Subcutaneous abdominal adipose tissue (tissue), 5 donors: ENCODE measurements around the gene MS4A4E.

ENCODE experiments used
- H3K27ac ChIP-seq: one replicate; pipeline ENCODE4 v1.7.0; 2013; ENCODE audit warnings: low read depth, mild to moderate bottlenecking, inconsistent platforms, low read length, moderate library complexity
- H3K27me3 ChIP-seq, 5 donors: one replicate each; pipeline ENCODE4 v1.7.0; 2013; ENCODE audit warnings: low read length in 5 of 5, inconsistent platforms in 1 of 5; ENCODE audit not compliant: control insufficient read depth in 5 of 5, insufficient read depth in 4 of 5
- H3K36me3 ChIP-seq, 5 donors: one replicate each; pipeline ENCODE4 v1.7.0; 2013; ENCODE audit warnings: low read length in 5 of 5; ENCODE audit not compliant: control insufficient read depth in 5 of 5, insufficient read depth in 5 of 5
- H3K4me1 ChIP-seq, 5 donors: one replicate each; pipeline ENCODE4 v1.7.0; 2013; ENCODE audit warnings: low read length in 5 of 5, mild to moderate bottlenecking in 3 of 5, moderate library complexity in 1 of 5; ENCODE audit not compliant: control insufficient read depth in 5 of 5, insufficient read depth in 5 of 5
- H3K4me3 ChIP-seq, 5 donors: one replicate each; pipeline ENCODE4 v1.7.0; 2013; ENCODE audit warnings: low read length in 5 of 5, low read depth in 1 of 5
- H3K9ac ChIP-seq, 5 donors: one replicate each; pipeline ENCODE4 v1.7.0; 2013; ENCODE audit warnings: low read length in 5 of 5, mild to moderate bottlenecking in 4 of 5, moderate library complexity in 3 of 5
- H3K9me3 ChIP-seq, 5 donors: one replicate each; pipeline ENCODE4 v1.7.0; 2013; ENCODE audit warnings: low read length in 5 of 5; ENCODE audit not compliant: control insufficient read depth in 5 of 5
- donor health status: healthy.
- donor health status: healthy.
- donor health status: healthy.
- donor health status: healthy.
- donor health status: healthy.

The MS4A4E gene

DNA sequence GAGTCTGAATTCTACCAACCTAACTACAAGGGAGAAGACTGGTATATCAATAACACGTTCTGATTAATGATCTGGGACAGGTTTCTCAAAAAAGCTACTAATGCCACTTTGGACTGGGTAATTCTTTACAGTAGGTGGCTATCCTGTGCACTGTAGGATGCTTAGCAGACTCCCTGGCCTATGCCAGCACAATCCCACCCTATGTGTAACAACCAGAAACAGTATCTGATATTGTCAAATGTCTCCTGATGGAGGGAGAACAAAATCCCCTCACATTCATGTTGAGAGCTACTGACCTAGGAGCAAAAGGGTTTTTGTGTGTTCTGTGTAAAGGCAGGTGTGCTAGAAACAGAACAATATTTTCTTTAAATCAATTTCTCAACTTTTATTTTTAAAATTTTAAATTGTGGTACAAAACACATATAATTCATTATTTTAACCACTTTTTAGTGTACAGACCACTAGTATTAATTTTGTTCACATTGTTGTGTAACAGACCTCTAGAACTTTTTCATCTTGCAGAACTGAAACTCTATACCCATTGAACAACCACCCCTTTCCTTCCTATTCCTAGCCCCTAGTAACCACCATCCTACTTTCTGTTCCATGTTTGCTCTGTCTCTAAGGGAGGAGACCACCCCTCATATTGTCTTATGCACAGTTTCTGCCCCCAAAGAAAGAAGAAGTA, 58.0 kb downstream of the MS4A4E start:
- no peak overlapping the region for H3K27ac ChIP-seq
- H3K27me3 ChIP-seq = no peaks in the 10 kb centered on the region

DNA sequence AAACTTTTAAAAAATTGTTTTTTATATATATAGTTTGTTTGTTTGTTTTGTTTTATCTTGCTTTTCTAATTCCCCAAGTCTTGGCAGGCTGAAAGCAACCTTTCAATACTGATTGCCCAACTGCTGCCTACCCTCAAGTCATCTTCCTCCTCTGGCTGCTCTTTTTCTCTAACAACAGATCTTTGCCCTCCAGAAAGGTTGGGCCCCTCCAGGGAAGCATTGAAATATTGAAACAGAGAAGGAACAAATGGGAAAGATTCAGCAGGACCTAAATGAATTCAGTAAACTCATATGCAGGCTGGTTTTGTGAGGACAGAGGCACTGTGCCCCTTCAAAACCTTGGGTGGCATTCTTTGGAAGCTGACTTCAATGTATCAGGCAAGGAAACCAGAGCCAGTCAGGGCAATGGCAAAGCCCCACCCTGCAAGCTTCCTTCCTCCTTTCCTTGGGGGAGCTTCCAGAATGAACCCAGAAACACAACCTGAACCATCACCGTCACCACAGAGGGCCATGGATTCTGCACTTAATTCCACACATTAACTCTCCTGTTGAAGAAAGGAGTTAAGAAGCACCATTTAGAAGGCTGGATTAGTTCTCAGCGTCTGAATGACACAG, 59.2 kb downstream of the MS4A4E start:
- no peaks in the 10 kb centered on the region for H3K36me3 ChIP-seq
- H3K9ac ChIP-seq = no peak overlapping the region
- no peaks in the 10 kb centered on the region for H3K9me3 ChIP-seq
- H3K4me3 ChIP-seq = peak overlapping the region in 1 of 5 donors; percentile 11
- no peaks in the 10 kb centered on the region for H3K27me3 ChIP-seq
- H3K4me1 ChIP-seq = peaks cover 0 to 5% (median 0%) of the 10 kb centered on the region in 5 donors
- no peak overlapping the region for H3K27ac ChIP-seq

More for the DNA sequence above, 58.0 kb downstream of the MS4A4E start:
- Histone ChIP-seq H3K9me3 (no peaks in the 10 kb centered on the region), H3K9ac (no peak overlapping the region), H3K36me3 (no peaks in the 10 kb centered on the region), H3K4me1 (peaks cover 0 to 5% (median 0%) of the 10 kb centered on the region in 5 donors), H3K4me3 (no peak overlapping the region)

DNA sequence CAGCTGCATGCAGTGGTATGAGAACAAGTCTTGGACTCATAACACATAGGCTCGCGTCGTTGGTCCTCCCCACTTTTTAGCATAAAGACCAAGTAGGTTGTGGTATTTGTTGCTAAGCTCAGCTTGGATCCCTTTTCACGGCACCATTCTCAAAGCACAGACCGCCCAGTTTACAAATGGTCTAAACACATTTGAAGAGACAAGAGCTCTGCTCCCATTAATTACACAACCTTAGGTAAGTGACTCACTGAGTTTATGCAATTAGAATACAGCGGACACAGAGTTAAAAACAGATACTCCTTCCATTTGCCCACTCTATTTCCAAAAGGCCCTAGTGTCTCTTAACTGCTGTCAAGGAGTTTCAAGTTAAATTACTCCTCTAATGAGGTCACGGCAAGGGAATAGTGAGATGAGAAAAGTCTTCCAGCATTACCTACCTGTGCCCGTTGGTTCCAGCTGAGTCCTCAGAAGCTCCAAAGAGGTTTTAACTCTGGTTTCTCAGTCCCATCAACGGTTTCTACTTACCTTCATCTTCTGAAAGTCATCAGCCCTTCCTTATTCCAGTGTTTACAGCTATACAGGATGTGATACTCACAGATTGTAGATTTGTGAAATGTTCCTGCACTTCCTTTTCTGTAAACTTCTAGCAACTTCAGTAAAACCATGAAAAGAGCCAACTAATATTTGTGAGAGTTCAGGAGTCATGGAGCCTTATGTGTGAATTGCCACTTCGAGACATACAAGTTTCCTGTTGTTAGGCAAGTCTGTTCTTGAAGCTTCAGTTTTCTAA, 60.2 kb downstream of the MS4A4E start, which contains the start of gene MS4A6A:
Gene MS4A6A (minus strand): TSS at position 543 of the 790 bp plus-strand sequence. CDS start 1,356 bp downstream, outside the sequence.
- Histone ChIP-seq H3K9ac (peak within 1 kb of the TSS in 2 of 5 donors; percentile 33 to 40), H3K4me1 (peaks cover 0 to 5% (median 0%) of the 10 kb centered on the region in 5 donors), H3K9me3 (no peaks in the 10 kb centered on the region), H3K36me3 (no peaks in the 10 kb centered on the region), H3K27me3 (no peaks in the 10 kb centered on the region), H3K27ac (peak within 1 kb of the TSS; percentile 13), H3K4me3 (peak within 1 kb of the TSS; percentile 48 to 70 (median 55))

DNA sequence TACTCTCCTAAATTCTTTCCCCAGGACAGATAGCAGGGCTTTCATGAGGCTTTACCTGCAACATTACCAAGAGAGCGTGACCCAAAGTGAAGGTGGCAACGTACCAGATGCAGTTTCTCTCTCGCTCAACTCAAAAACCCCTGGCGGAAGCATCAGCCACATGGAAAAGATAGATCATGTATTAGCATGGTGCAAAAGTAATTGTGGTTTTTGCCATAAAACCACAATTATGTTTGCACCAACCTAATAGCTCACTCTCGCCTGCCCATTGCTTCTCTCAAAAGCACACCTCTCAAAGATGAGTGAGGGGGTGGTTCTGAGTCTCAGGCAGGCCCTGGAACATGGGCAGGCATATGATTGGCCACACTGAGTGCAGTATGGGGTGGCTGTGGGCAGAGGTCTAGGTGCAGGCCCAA, 67.1 kb downstream of the MS4A4E start:
- H3K36me3 ChIP-seq = peaks cover 0 to 15% (median 0%) of the 10 kb centered on the region in 5 donors
- H3K9me3 ChIP-seq = no peaks in the 10 kb centered on the region
- H3K4me1 ChIP-seq = peaks cover 0 to 14% (median 3%) of the 10 kb centered on the region in 5 donors
- H3K9ac ChIP-seq = no peak overlapping the region
- H3K27ac ChIP-seq = no peak overlapping the region
- H3K27me3 ChIP-seq = no peaks in the 10 kb centered on the region
- no peak overlapping the region for H3K4me3 ChIP-seq

DNA sequence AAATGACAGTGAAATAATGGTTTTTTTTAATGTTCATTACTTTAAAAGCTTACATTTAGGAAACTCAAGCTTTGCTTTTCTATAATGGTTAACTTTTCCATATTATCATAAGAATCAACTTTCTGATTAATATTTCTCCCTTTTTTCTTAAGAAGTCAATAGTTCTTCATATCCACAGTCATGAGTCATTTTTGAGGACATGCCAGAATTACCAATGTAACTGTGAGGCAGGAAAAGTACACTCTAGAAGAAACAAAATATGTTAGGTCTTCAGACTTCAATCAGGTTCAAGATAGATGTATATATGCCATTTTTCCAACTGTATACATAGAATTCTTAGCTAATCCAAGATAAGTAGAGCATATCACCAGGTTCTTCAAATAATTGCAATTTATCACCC, 70.9 kb downstream of the MS4A4E start:
- H3K36me3 ChIP-seq = peaks cover 0 to 15% (median 0%) of the 10 kb centered on the region in 5 donors

DNA sequence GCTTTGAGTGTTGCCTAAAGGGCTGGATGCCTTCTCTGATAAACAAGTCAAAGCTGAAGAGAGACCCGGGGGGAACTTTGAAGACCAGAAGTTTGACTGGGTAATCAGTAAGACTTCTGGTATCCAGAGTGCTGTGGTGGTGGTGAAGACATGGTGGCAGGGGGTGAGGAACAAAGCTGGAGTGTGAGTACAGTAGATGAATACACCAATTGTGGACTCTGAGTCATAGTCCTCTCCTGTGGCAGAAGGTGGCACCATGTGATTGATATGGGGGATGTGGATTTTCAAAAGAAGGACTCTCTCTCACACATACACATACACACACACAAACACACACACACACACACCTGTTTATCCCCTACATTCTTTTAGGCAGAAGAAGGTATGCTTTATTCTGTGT, 72.4 kb downstream of the MS4A4E start:
- Histone ChIP-seq H3K9ac (no peak overlapping the region), H3K4me3 (peak overlapping the region in 1 of 5 donors; percentile 6), H3K9me3 (no peaks in the 10 kb centered on the region), H3K27ac (no peak overlapping the region), H3K4me1 (peaks cover 0 to 9% (median 0%) of the 10 kb centered on the region in 5 donors), H3K36me3 (peaks cover 0 to 7% (median 0%) of the 10 kb centered on the region in 5 donors), H3K27me3 (no peaks in the 10 kb centered on the region)

More for the DNA sequence above, 70.9 kb downstream of the MS4A4E start:
- no peak overlapping the region for H3K9ac ChIP-seq
- H3K9me3 ChIP-seq = no peaks in the 10 kb centered on the region
- H3K4me3 ChIP-seq = no peak overlapping the region
- H3K27me3 ChIP-seq = no peaks in the 10 kb centered on the region
- no peak overlapping the region for H3K27ac ChIP-seq
- peaks cover 0 to 20% (median 6%) of the 10 kb centered on the region in 5 donors for H3K4me1 ChIP-seq

DNA sequence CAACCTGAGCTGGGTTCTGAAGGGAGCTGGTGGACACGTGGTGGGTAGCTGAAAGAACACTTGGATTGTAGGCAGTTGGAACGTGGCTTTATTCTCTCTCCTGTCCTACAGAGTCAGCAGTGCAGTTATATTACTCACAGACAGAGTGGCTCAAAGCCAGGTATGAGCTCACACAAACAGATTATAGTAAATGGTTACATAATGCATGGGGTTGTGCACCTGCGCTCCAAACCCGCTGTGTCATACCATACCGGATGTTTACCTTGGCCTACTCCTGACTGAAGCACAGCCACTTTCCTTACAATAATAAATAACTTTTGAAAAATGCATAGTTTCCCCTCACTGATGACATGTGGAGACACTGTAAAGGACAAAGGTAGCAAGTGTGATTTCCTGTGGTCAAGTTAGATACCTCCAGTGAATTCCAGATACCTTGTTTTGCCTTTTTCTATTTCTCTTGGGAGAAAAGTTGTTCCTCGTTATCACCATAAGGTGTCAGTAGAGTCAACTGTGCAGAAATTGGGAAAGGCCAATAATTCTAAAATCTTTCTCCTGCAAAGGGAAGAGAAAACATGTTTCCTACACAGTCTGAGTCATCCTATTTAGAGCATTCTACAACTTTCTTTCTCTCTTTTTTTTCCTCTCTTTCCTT, 73.5 kb downstream of the MS4A4E start:
- Histone ChIP-seq H3K36me3 (peaks cover 0 to 4% (median 0%) of the 10 kb centered on the region in 5 donors), H3K27me3 (no peaks in the 10 kb centered on the region), H3K9ac (no peak overlapping the region), H3K9me3 (peaks cover 0 to 2% (median 0%) of the 10 kb centered on the region in 5 donors), H3K4me3 (no peak overlapping the region), H3K4me1 (peaks cover 0 to 6% (median 0%) of the 10 kb centered on the region in 5 donors), H3K27ac (no peak overlapping the region)

DNA sequence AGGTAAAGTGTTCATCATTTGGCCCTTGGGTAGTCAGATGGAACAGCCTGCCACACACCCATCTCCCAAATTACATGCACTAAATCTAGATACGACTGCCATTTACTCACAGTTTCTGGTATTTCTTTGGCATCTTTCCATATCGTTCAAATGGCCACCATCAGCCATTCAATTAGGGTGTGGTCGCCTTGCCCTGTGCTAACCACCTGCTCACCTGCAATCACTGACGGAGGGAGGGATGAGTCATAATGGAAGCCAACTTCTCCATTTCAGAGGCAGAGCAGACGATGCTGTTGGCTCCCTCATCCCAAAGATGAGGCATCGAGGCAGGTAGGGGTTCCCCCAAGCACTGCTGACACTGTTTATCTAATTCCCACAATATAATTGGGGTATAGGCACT, 74.6 kb downstream of the MS4A4E start:
- Histone ChIP-seq H3K27me3 (no peaks in the 10 kb centered on the region), H3K9ac (no peak overlapping the region), H3K36me3 (no peaks in the 10 kb centered on the region), H3K4me3 (no peak overlapping the region), H3K9me3 (peaks cover 0 to 2% (median 0%) of the 10 kb centered on the region in 5 donors), H3K27ac (no peak overlapping the region), H3K4me1 (peaks cover 0 to 6% (median 0%) of the 10 kb centered on the region in 5 donors)

DNA sequence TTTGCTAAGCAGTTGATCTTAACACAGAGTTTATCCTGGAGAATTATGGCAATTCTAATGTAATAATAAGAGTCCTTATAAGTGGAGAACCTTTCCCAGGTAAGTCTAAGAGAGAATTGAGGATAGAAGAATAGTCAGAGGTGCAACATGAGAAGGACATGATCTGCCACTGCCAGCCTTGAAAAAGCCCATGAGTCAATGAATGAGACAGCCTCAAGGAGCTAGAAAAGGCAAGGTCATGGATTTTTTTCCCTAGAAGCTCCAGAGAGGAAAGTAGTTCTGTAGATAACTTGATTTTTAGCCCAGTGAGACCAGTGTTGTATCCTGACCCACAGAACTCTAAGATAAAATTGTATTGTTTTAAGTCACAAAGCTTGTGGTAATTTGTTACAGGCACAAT, 77.0 kb downstream of the MS4A4E start:
- Histone ChIP-seq H3K27ac (no peak overlapping the region), H3K4me1 (peaks cover 0 to 6% (median 0%) of the 10 kb centered on the region in 5 donors), H3K9me3 (peaks cover 0 to 2% (median 0%) of the 10 kb centered on the region in 5 donors), H3K9ac (no peak overlapping the region), H3K4me3 (no peak overlapping the region), H3K36me3 (no peaks in the 10 kb centered on the region), H3K27me3 (no peaks in the 10 kb centered on the region)
